Stimulated activated CD4-positive, alpha-beta T cell treated with anti-CD3 and anti-CD28 coated beads, Interleukin-1b, Interleukin-23, amount 100 ng/mL, for 48 hours (primary cell): ENCODE data around the gene LHFPL4.
"Not testable (repeated sequence)": the region's sequence is repeated elsewhere in the genome, so short reads cannot be mapped to it uniquely, and the experiment has no call there.

ENCODE experiments used
- DNase-seq: peaks from one replicate; pipeline ENCODE4 v3.0.0-alpha.2; 2020

The LHFPL4 gene

DNA sequence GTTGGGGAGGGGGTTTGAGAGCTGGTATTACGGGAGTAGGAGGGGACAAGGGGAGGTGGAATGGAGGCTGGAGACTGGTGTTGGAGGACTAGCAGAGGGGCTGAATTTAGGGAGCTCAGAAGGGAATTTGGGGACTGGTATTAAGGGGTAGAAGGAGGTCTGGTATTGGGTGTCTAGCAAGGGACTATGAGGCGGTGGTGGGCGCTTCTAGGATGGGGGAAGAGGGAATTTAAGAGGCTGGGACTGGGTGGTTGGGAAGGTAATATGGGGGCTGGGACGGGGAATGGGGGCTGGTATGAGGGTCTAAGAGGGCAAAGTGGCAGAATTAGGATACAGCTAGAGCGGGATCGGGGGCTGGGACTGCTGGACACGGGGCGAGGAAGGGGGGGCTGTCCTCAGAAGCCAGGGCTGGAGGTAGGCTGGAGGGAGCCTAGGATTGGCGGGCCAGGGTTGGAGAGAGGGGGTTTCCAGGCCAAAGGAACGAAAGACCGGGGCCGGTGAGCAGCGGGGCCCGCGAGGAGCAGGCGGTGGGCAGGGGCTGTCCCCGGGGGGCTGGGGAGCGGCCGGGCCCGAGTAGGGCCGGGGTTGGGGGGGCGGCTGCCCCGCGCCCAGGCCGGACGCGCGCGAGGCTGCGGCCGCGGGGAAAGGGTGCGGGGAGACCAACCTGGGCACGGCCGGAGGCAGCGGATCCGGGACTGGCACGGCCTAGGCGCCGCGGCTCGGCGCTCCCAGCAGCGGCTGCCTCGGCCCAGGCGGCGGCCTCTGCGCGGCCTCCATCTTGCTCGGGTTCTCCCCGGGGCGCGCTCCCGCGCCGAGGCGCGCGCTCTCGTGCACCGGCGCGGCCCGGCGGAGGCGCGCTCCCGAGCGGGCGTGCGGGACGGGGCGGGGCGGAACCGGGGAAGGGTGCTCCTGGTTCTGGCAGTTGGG lies at the start of gene LHFPL4:
TSS of gene LHFPL4 (minus strand) at position 802 of the 927 bp plus-strand sequence. CDS start 1,143 bp downstream, outside the sequence.
- DNase-seq = no peak

DNA sequence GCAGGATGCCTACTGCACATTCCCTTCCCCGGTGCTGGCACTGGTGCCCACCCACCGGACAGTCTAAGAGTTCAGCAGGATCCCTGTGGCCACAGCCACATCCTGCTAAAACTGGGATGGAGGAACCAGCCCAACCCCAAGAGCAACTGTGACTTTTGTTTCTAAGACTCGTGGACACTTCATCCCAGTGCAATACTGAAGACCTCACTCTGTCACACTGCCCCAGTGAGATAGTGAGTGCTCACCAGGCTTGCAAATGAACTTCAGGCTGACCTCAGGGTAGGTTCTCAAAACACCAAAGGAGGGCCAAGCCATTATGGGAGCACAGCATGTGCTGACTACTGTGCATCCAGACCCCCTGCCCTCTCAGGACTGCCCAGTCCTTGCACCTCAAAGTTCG lies 49.0 kb upstream of the LHFPL4 start:
- DNase-seq = no peak

DNA sequence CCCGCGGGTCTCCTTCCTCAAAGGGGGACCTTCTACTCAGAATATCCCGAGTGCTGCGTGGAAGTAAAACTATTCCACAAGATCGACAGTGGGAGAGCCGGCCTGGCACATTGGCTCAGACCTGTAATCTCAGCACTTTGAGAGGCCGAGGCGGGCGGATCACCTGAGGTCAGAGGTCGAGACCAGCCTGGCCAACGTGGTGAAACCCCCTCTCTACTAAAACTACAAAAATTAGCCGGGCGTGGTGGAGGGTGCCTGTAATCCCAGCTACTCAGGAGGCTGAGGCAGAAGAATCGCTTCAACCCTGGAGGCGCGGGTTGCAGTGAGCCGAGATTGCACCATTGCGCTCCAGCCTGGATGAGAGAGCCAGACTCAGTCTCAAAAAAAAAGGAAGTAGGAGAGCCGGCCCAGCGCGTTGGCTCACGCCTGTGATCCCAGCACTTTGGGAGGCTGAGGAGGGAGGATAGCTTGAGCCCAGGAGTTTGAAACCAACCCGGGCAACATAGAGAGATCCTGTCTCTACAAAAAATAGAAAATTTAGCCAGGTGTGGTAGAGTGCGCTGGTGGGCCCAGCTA lies 47.5 kb upstream of the LHFPL4 start:
- not testable (repeated sequence) for DNase-seq

DNA sequence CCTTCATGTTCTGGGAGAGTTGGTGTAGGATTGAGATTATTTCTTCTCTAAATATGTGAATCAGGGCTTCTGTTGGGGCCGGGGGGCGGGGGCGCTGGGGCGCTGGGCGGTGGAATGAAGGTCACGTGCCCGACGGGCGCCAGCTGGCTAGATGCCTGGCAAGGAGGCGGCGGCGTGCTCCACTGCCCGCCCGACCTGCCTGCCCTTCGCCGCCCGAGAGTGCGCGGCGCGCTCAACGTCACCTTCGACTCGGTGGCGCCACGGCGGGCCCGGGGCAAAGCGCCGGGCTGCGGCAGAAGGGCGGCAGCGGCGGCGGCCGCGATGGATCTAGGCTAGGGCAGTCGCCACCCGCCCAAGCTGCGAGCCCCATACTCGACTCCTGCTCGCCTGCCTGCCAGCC lies 47.0 kb upstream of the LHFPL4 start:
- peak; percentile 20 for DNase-seq

DNA sequence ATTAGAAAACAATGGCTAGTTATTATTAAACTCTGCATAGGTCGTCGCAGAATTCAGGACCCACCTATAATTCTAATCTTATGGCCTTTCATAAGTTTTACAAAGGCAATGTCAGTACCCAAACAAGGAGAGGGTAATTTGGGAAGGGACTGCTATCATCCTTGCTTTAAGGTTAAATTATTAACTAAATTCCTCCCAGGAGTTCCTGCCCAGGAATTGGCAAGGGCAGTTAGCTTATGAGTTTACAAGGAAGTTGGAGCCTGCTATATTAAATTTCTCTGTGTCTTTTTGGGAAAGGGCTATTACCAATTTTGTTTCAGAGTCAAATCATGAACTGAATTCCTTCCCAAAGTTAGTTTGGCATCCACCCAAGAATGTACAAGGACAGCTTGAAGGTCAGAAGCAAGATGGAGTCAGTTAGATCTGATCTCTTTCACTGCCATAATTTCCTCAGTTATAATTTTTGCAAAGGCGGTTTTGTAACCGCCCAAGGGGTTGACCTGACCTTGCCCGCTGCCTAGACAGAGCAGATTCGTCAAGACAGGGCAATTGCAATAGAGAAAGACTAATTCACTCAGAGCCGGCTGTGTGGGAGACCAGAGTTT lies 45.3 kb upstream of the LHFPL4 start:
- DNase-seq = no peak

DNA sequence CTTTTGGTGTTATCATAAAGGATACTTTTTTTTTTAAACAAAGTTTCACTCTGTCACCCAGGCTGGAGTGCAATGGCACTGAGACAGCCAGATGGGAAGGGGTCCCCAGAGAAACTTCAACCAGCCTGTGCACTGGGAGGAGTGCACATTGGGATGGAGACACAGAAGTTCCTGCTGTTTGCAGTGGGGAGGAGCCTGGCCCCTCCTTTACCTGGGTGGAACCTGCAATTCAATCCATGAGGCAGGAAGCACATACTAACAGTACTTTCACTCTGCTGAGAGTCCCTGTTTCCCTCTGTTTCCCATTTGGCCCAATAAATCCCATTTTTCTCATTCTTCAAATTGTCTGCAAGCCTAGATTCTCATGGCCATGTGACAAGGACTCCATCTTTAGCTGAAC lies 42.3 kb upstream of the LHFPL4 start:
- no peak for DNase-seq

DNA sequence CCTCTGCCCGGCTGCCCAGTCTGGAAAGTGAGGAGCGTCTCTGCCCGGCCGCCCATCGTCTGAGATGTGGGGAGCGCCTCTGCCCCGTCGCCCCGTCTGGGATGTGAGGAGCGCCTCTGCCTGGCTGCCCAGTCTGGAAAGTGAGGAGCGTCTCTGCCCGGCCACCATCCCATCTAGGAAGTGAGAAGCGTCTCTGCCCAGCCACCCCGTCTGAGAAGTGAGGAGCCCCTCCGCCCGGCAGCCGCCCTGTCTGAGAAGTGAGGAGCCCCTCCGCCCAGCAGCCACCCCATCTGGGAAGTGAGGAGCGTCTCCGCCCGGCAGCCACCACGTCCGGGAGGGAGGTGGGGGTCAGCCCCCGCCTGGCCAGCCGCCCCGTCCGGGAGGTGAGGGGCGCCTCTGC lies 38.2 kb upstream of the LHFPL4 start:
- DNase-seq = not testable (repeated sequence)

DNA sequence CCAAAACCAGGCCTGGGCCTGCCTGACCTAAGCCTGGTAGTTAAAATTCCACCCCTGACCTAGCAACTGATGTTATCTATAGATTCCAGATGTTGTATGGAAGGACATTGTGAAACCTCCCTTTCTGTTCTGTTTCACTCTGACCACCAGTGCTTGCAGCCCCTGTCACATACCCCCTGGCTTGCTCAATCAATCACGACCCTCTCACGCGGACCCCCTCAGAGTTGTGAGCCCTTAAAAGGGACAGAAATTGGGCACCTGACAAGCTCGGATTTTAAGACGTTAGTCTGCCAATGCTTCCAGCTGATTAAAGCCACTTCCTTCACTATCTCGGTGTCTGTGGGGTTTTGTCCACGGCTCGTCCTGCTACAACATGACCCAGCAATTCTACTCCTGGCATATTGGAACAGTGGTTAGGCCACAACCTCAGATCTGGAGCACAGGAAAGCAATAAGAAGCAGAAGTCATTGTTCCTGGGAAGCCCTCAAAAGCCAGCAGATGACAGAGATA lies 36.7 kb upstream of the LHFPL4 start:
- no peak for DNase-seq

DNA sequence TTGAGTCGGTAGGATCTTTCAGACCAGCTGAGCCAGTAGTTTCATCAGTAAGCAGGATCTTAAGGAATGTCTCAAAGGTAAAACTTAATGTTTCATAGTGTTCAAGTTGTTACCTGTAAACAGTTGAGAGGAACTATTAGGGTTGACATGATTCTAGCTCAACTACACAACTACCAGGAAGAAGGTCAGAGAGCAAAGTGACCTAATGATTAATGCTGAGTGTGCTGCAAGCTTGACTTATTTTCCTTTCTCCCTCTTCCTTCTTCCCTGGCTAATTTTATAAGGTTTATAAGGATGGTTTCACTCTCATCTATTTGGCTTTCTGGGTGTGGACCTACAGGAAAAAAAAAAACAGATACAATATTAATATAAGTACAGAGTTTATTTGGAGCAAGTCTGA lies 30.2 kb upstream of the LHFPL4 start:
- DNase-seq = no peak

DNA sequence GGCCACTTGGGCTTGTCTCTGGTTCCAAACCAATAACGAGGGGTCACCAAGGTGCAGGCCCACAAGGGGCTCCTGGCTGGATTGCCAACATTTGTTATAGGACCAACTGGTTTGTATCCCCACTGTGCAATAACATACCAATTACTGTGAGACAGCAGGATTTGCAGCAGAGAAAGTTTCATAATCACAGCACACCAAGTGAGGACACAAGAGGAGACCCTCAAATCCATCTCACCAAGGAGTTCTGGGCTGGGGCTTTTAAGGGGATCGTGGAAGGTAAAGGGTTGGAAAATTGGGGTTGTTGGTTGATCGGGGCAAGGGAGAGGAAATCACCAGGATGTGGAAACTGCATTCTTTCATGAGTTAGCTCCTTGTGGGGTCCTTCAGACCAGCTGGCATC lies 29.7 kb upstream of the LHFPL4 start:
- no peak for DNase-seq

DNA sequence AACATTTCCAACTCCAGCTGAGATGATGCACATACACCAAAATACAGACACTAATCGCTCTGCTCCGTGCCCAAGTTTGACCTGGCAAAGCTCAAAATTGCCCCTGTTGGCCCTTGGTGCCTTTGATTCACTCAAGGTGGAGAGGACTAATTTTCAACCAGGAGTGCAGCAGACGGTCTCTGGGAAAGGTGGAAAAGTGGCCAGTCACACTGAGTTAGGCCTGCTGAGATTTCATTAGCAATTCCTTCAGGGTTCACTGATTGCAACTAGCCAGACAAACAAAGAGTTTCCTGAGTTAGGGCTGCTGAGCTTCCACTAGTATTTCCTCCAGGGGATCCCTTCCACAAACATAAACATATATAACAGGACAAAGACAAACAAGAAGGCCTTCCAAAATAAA lies 28.7 kb upstream of the LHFPL4 start:
- no peak for DNase-seq

DNA sequence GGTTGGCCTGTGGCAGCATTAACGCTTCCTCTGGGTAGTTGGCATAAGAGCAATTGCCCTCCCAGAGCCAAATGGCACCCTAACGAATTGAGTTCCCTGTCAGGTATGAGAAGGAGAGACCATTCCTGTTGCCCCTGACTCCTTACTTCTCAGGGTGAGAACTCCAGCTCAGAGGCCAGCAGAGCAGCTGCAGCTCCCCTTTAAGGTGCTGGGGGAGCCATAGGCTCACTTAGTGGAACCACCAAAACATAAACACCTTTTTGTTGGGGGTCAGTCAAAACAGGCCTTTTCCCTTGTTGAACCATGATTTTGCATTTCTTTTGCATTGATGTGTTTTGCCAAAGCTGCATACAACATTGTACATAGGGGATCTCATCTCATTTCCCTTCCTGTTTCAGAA lies 28.1 kb upstream of the LHFPL4 start:
- DNase-seq = no peak

DNA sequence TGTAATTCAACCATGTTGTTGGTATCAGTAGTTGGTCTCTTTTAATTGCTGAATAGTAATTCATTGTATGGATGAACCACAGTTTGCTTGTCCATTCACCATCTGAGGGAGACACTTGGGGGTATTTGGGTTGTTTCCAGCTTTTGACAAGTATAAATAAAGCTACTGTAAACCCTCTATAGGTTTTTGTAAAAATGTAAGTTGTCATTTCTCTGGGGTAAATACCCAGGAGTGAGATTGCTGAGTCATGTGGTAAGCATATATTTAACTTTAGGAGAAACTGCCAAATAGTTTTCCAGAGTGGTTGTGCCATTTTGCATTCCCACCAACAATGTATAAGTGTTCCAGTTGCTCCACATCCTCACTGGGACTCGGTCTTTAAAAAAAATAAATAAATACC lies 15.4 kb upstream of the LHFPL4 start:
- no peak for DNase-seq

DNA sequence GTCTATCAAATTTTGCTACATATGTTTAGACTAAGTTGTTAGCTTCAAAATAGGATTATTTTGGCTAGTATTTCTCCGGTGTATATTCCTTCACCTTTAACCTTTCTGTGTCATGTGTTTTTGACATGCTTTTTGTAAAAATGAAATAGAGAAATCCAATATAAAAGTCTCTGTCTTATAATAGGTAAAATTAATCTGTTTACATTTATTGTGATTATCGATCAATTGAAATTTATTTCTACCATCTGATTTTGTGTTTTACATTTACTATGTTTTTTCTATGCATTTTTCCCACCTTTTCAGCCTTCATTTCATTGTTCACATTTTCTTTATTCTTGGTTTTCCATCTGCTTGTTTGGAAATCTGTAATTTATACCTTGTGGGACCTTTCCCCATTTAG lies 11.7 kb upstream of the LHFPL4 start:
- DNase-seq = no peak

DNA sequence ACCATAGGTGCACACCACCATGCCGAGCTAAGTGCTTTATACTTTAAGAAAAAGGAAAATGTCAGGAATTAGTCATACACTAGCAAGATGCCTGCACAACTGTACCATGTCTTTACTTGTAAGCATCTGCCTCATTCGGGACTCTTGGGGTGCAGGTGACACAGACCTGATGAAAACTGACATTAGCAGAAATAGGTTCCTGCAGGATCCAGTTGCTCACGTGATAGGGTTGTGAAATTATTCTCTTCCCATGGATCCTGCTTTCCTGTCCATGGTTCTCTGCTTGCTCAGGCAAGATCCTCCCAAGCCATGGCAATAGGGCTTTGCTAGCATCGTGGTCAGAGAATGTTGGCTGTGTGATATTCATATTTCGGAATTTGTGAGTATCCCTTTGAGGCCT lies 10.2 kb upstream of the LHFPL4 start:
- DNase-seq = no peak

DNA sequence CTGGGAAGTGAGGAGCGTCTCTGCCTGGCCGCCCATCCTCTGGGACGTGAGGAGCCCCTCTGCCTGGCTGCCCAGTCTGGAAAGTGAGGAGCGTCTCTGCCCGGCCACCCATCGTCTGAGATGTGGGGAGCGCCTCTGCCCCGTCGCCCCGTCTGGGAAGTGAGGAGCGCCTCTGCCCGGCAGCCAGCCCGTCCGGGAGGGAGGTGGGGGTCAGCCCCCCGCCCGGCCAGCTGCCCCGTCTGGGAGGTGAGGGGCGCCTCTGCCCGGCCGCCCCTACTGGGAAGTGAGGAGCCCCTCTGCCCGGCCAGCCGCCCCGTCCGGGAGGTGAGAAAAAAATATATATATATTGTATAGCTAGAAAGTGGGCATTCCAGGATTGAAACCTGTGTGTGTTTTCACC lies 6.4 kb upstream of the LHFPL4 start:
- DNase-seq = not testable (repeated sequence)

DNA sequence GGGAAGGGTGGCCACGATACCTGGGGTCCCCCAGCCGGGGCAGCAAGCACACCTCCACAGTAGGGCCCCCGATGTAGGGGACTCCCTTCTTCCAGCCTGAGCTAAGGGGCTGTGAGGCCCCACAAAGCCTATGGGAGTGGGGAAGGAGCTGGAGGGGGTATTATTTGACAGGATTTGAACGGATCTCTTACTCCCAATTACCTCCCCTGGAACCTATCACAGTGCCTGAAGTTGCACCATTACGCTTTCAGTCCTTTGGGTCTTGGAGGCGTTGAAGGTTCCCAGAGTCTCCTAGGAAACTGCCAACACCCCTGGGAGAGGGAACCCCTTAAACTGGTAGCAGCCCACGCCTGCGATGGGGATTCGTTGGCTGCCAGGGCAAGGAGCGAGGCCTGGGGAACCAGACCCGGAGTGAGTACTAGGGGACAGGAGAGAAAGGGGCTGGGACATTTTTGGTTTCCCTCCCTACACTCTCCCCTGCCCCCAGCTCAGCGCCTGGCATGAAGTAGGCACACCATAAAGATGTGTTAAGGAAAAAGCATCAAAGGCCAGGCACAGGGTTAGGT lies 409 bp upstream of the LHFPL4 start:
- DNase-seq = no peak

DNA sequence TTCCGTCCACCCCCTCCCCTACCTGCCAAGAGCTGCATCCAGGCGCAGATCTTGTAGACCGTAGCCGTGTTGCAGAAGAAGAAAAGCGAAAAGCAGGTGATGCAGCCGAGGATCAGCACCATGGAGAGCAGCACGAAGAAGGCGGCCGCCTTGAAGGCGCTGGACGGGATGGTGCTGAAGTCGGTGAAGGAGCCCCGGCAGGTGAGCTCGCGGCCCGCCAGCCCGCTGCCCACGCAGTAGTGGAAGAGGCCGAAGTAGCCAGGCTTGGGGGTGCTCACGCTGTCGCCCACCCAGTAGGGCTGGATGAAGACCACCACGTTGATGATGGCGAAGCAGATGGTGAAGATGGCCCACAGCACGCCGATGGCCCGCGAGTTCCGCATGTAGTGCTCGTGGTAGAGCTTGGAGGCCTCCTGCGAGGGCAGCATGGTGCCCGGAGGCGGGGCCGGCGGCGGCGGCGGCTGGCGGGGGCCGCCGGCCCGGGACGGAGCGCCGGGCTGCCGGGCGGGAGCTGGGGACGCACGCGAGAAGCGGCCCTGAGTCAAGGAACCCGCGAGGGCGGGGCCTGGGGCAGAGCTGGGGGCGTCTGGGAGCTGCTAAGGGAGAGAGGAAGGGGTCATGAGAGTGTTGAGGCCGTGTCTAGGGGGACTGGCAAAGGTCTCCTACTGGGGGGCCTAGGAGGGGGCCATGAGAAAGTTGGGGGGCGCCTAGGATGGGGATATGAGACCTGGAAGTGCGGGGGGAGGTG lies 1.2 kb downstream of the LHFPL4 start:
- DNase-seq = peak; percentile 32

DNA sequence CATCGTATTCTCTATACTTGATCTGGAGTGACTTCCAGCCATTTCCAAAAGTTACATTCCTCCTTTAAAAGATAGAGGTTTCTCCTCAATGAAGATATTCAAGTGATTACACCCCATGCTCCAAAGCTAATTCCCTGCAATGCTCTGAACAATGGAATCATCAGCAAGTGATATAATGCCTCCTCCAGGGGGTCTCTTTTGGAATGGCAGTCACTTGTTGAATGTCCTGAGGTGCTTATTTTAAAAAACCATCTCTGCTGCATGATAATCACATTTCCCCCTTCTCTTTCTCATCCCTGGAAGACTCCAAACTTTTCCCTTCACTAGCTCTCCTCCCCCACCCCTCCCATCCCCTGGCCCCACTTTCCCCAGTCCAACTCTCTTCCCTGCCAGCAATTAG lies 2.6 kb downstream of the LHFPL4 start:
- DNase-seq = no peak

DNA sequence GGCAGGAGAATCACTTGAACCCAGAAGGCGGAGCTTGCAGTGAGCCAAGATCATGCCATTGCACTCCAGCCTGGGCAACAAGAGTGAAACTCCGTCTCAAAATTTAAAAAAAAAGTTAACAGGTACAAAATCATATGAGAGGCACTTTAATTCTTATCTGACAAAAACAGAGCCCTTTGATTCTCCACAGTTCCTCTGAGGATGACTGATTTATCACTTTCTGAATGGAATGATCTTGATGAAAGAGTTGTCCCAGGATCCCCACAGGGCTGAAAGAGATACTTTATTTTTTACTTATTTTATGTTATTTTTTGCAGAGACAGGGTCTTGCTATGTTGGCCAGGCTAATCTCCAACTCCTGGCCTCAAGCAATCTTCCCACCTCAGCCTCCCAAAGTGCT lies 4.0 kb downstream of the LHFPL4 start:
- no peak for DNase-seq

DNA sequence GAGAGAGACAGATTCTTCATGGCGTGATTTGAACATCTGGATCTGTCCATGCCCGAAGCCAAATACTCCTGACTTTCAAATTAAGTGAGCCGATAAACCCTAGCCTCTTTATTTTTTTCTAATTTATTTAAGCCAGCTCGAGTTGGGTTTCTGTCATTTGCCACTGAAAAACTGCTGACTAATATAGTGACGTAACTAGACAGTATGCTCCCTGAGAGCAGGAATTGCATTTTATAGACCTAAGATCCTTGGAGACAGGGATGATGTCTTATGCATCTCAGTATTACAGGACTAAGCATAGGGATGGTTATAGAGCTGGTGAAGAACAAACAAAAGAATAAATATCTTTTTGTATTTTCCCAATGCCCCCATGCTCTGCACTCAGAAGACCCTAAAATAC lies 4.6 kb downstream of the LHFPL4 start:
- no peak for DNase-seq

DNA sequence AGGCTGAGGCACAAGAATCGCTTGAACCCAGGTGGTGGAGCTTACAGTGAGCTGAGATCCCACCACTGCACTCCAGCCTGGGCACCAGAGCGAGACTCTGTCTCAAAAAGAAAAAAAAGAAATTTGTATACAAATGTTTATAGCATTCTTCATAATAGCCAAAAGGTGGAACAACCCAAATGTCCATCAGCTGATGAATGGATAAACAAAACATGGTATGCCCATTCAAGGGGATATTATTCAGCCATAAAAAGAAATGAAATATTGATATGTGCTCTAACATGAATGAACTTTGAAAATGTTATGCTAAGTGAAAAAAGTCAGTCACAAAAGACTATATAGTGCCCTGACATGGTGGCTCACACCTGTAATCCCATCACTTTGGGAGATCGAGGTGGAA lies 11.4 kb downstream of the LHFPL4 start:
- DNase-seq = no peak

DNA sequence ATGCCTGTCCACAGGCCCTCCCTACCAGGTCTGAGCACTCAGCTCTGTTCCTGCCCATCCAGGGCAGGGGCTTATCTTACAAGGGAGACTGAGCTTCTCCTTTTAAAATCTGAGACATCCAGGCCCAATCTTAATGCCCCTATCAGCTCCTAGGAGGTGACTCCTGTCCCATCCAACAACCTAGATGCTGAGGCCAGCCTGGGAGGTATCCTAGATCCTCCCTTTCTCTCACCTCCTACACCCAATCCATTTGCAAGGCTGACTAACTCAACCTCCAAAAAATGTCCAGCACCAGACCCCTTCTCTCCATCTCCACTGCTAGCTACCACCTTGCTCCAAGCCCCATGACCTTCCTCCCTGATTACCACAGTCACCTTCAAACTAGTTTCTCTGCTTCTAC lies 17.4 kb downstream of the LHFPL4 start:
- no peak for DNase-seq
